Activated T-cell treated with anti-CD3 and anti-CD28 coated beads, Interleukin-2, amount 50 U/mL, for 4 hours (primary cell): ENCODE results near the gene CDKN2AIP. TPM values are rescaled to one million over a fixed set of nuclear protein-coding genes. Genes with fewer than 3 reads are reported as not detected.
"Not testable (repeated sequence)": the region's sequence is repeated elsewhere in the genome, so short reads cannot be mapped to it uniquely, and the experiment has no call there.

Source experiments
- ATAC-seq, 2 donors: fragments of 200-7000 bp; cut with Tn5 transposase; one replicate each; pipeline ENCODE4 v1.10.0; 2021
- DNase-seq: peaks from one replicate; pipeline ENCODE4 v3.0.0-alpha.2; 2020
- H3K27me3 Mint-ChIP-seq: one replicate; pipeline ENCODE4 v1.8.0; 2021; ENCODE audit warnings: low read depth, mixed read lengths
- H3K36me3 Mint-ChIP-seq: one replicate; pipeline ENCODE4 v1.8.0; 2022; ENCODE audit warnings: mixed read lengths; ENCODE audit not compliant: insufficient read depth
- H3K4me1 Mint-ChIP-seq: one replicate; pipeline ENCODE4 v1.8.0; 2021; ENCODE audit warnings: low read depth, mixed read lengths
- H3K4me3 Mint-ChIP-seq: one replicate; pipeline ENCODE4 v1.8.0; 2021; ENCODE audit warnings: mild to moderate bottlenecking, moderate library complexity, mixed read lengths
- H3K9me3 Mint-ChIP-seq: one replicate; pipeline ENCODE4 v1.8.0; 2021; ENCODE audit warnings: mixed read lengths
- total RNA-seq, 3 donors: library from RNA; stranded (reverse); gene quantifications; one replicate each; pipeline ENCODE4 v1.2.1, GENCODE V29; 2021

CDKN2AIP gene
- total RNA-seq, 3 donors from 2014 or later = 25.6 to 27.2 (median 26.3) TPM

DNA sequence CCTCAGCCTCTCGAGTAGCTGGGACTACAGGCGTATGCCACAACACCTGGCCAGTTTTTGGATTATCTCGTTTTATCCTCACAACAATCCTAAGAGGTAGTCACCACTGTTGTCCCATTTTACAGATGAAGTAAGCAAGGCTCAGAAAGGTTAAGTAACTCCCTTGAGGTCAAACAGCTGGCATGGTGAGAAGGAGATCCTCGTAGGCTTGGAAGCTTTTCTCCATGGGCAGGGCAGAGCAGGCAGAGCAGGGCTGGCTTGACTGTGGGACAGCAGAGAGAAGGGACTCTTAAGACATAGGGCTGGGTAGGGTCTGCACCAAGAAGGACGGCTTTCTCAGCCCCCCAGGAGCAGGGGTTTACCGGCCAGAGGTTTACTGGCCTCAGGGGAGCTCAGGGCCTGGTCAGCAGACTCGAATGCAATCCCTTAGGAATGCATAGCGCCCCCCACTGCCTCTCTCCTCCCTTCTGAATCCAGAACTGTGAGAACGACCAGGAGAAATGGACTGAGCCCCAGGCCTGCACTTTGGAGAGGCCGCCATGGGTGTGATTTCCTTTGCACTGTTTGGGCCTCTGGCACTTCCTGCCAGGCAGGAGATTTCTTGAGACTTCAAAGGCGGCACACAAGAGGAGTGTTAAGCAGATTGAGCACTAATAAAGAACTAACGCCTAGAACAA is 14.0 kb upstream of the CDKN2AIP start:
- Mint-ChIP-seq H3K4me1 (peaks cover 42% of the 10 kb centered on the region), H3K9me3 (no peaks in the 10 kb centered on the region), H3K36me3 (no peaks in the 10 kb centered on the region), H3K4me3 (no peak overlapping the region), H3K27me3 (no peaks in the 10 kb centered on the region)
- ATAC-seq (peak; percentile 73 to 77), DNase-seq (no peak)

GRCh38 chr4:183430994-183431347 is 13.5 kb upstream of the CDKN2AIP start:
- no peaks in the 10 kb centered on the region for H3K36me3 Mint-ChIP-seq
- H3K27me3 Mint-ChIP-seq = no peaks in the 10 kb centered on the region
- H3K4me1 Mint-ChIP-seq = peaks cover 42% of the 10 kb centered on the region
- ATAC-seq = peak in 1 of 2 donors; percentile 34
- H3K4me3 Mint-ChIP-seq = no peak overlapping the region
- no peak for DNase-seq
- no peaks in the 10 kb centered on the region for H3K9me3 Mint-ChIP-seq

- Mint-ChIP-seq H3K36me3 (no peaks in the 10 kb centered on the region), H3K4me1 (peaks cover 37% of the 10 kb centered on the region), H3K9me3 (no peaks in the 10 kb centered on the region), H3K4me3 (no peak overlapping the region), H3K27me3 (no peaks in the 10 kb centered on the region)
- DNase-seq = no peak
- ATAC-seq = no peak
Measured at GRCh38 chr4:183431614-183432013, 12.8 kb upstream of the CDKN2AIP start.

GRCh38 chr4:183433183-183433582 is 11.3 kb upstream of the CDKN2AIP start:
- DNase-seq, H3K4me3 Mint-ChIP-seq, H3K27me3 Mint-ChIP-seq, H3K36me3 Mint-ChIP-seq, H3K9me3 Mint-ChIP-seq, ATAC-seq: not testable (repeated sequence)
- H3K4me1 Mint-ChIP-seq = peaks cover 34% of the 10 kb centered on the region

- no peak overlapping the region for H3K4me3 Mint-ChIP-seq
- ATAC-seq (no peak), DNase-seq (no peak)
- H3K36me3 Mint-ChIP-seq = no peaks in the 10 kb centered on the region
- H3K9me3 Mint-ChIP-seq = no peaks in the 10 kb centered on the region
- H3K4me1 Mint-ChIP-seq = peaks cover 34% of the 10 kb centered on the region
- no peaks in the 10 kb centered on the region for H3K27me3 Mint-ChIP-seq
Measured at GRCh38 chr4:183434264-183434663, 10.2 kb upstream of the CDKN2AIP start.

GRCh38 chr4:183434666-183435190 is 9.7 kb upstream of the CDKN2AIP start:
- Mint-ChIP-seq H3K36me3 (no peaks in the 10 kb centered on the region), H3K9me3 (no peaks in the 10 kb centered on the region), H3K4me3 (no peak overlapping the region), H3K27me3 (no peaks in the 10 kb centered on the region), H3K4me1 (peaks cover 30% of the 10 kb centered on the region)
- DNase-seq (no peak), ATAC-seq (no peak)

DNA sequence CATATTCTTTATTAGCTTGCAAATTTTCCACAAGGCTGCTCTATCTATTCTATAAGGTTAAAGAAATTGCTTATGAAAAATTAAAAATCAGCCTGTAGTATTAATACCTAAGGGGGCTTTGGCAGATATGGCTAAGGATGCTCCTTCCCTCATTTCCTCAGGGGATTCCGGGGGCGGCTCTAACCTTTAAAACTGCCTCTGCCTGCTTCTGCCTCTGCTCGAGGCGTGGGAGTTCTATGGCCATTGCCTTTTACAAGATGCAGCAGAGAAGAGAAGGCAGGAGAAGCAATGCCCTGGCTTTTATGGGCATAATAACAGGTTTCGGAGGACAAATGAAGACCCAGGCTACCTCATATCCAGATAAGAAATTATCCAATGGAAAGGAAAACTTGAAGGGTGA is 8.6 kb upstream of the CDKN2AIP start:
- H3K4me3 Mint-ChIP-seq = no peak overlapping the region
- peaks cover 23% of the 10 kb centered on the region for H3K4me1 Mint-ChIP-seq
- no peaks in the 10 kb centered on the region for H3K27me3 Mint-ChIP-seq
- no peak for DNase-seq
- H3K9me3 Mint-ChIP-seq = no peaks in the 10 kb centered on the region
- no peaks in the 10 kb centered on the region for H3K36me3 Mint-ChIP-seq
- no peak for ATAC-seq

DNA sequence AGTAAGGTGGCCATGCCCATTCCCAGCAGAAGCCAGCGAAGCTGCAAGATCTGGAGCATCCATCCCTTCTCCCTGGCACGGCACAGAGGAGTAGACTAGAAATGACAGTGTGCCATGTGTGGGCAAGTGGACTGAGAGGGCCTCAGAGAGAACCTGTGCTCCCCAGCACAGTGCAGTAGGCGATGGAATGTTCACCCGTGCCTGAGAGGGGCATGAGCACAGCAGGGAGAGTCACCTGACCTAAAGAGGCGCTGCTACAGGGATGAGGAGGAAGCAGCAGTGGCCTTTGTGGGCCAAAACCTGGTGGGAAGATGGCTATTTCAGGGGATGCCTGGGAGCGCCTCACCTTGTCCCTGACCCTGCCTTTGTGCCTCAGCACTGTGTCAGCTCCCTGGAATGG is 8.0 kb upstream of the CDKN2AIP start:
- Mint-ChIP-seq H3K27me3 (no peaks in the 10 kb centered on the region), H3K9me3 (no peaks in the 10 kb centered on the region), H3K36me3 (no peaks in the 10 kb centered on the region), H3K4me3 (no peak overlapping the region), H3K4me1 (peaks cover 19% of the 10 kb centered on the region)
- ATAC-seq (no peak), DNase-seq (no peak)

DNA sequence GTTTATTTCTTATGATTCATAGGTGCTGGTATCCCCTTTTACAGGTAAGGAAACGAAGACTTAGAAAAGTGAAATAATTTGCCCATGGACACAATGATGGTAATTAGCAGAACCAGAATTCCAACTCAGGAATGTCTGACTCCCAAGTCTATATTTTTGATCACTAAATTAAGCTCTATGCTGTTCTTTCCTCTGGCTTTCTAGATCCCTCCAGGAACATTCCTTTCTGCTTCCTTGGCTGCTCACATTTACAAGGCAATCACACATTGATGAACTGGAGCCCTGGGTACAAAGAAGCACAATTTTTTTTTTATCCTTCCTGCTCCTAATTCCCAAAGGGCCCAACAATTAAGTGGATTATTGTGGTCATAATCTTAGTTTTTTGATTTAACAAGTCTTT is 7.0 kb upstream of the CDKN2AIP start:
- DNase-seq (no peak), ATAC-seq (no peak)
- H3K36me3 Mint-ChIP-seq = no peaks in the 10 kb centered on the region
- H3K4me3 Mint-ChIP-seq = no peak overlapping the region
- peaks cover 11% of the 10 kb centered on the region for H3K4me1 Mint-ChIP-seq
- H3K27me3 Mint-ChIP-seq = no peaks in the 10 kb centered on the region
- H3K9me3 Mint-ChIP-seq = no peaks in the 10 kb centered on the region

DNA sequence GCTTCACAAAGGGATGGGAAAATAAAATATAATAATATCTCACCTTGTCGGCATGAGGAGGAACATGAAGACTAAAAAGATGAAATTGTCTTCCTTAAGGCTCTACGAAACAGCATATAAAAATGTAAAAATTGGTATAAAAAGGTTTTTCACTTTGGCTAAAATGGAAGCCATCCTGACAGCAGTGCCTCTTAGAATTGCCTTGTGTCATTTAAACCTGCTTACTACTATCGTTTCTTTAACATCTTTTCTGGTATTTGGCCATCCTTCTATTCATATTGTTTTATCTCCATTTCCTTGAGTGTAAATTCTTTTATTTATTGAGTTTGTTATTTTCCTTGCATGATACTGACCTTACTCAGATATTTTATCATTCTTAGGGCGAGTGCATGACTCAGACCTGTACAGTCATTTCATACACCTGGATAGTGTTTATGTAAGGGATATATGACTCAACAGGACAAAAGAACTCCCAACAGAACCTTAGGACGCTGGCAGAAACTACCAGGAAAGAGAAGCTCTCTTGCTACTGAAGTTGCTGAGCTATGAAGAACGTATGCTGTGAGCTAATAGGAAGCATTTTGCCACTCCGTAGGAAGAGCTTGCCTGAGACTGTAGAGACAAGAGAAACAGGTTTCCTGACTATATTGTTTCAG is 5.8 kb upstream of the CDKN2AIP start:
- Mint-ChIP-seq H3K36me3 (no peaks in the 10 kb centered on the region), H3K4me3 (no peak overlapping the region), H3K9me3 (no peaks in the 10 kb centered on the region), H3K27me3 (no peaks in the 10 kb centered on the region), H3K4me1 (peaks cover 18% of the 10 kb centered on the region)
- no peak for DNase-seq
- no peak for ATAC-seq

- Mint-ChIP-seq H3K27me3 (no peaks in the 10 kb centered on the region), H3K9me3 (no peaks in the 10 kb centered on the region), H3K4me1 (peaks cover 20% of the 10 kb centered on the region), H3K4me3 (no peak overlapping the region), H3K36me3 (peaks cover 5% of the 10 kb centered on the region)
- no peak for ATAC-seq
- DNase-seq = no peak
Measured at GRCh38 chr4:183441276-183441675, 3.2 kb upstream of the CDKN2AIP start.

- peaks cover 42% of the 10 kb centered on the region for H3K4me1 Mint-ChIP-seq
- peaks cover 19% of the 10 kb centered on the region for H3K36me3 Mint-ChIP-seq
- no peaks in the 10 kb centered on the region for H3K9me3 Mint-ChIP-seq
- H3K27me3 Mint-ChIP-seq = no peaks in the 10 kb centered on the region
- H3K4me3 Mint-ChIP-seq = peak overlapping the region; percentile 96
- ATAC-seq (peak; percentile 28 to 30), DNase-seq (peak; percentile 17)
Measured at GRCh38 chr4:183443655-183444213, 702 bp upstream of the CDKN2AIP start.

DNA sequence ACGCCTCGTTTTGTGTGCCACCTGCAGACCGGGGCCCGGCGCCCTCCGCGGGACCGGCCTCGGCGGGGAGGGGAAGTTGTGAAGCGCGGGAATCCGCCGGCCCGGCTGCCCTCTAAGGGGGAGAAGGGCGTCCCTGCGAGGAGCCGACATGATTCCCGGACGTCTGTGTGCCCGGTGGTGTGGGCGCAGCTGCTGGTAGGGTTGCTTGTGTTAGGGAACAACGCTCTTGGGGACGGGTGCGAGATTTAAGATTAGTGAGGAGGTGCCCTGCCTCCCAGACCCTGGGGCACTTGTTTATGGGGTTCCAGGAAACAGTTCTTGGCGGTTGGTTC is 627 bp downstream of the CDKN2AIP start:
- Mint-ChIP-seq H3K4me3 (peak overlapping the region; percentile 96), H3K4me1 (peaks cover 50% of the 10 kb centered on the region), H3K36me3 (peaks cover 27% of the 10 kb centered on the region), H3K27me3 (no peaks in the 10 kb centered on the region), H3K9me3 (no peaks in the 10 kb centered on the region)
- ATAC-seq (peak; percentile 23 to 29), DNase-seq (no peak)

GRCh38 chr4:183447646-183448045 is 3.2 kb downstream of the CDKN2AIP start:
- H3K36me3 Mint-ChIP-seq = peaks cover 31% of the 10 kb centered on the region
- no peaks in the 10 kb centered on the region for H3K9me3 Mint-ChIP-seq
- ATAC-seq = no peak
- no peak for DNase-seq
- no peaks in the 10 kb centered on the region for H3K27me3 Mint-ChIP-seq
- peak overlapping the region; percentile 7 for H3K4me3 Mint-ChIP-seq
- peaks cover 48% of the 10 kb centered on the region for H3K4me1 Mint-ChIP-seq

DNA sequence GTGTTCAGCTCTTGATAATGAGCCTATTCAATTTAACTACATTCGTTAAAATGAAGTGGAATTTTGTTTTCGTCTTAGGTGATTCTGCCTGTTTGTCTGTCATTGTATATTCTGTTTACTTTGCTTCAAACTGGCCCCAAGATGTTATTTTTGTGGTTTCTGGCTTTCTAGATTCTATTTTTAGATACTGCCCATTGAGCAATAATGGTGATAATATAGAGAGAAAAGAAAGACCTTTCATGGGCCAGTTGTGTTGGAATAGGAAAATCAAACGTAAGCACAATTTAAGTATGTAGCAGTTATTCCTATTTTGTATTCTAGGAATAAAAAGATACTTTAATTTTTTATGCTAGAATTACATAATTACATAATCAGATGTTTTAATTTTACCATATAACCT is 4.0 kb downstream of the CDKN2AIP start:
- DNase-seq = no peak
- peak overlapping the region; percentile 40 for H3K4me3 Mint-ChIP-seq
- H3K4me1 Mint-ChIP-seq = peaks cover 41% of the 10 kb centered on the region
- H3K27me3 Mint-ChIP-seq = no peaks in the 10 kb centered on the region
- H3K9me3 Mint-ChIP-seq = no peaks in the 10 kb centered on the region
- ATAC-seq = no peak
- H3K36me3 Mint-ChIP-seq = peaks cover 31% of the 10 kb centered on the region
